ENCODE measurements around the gene ZNF326.

ZNF326 gene

DNA sequence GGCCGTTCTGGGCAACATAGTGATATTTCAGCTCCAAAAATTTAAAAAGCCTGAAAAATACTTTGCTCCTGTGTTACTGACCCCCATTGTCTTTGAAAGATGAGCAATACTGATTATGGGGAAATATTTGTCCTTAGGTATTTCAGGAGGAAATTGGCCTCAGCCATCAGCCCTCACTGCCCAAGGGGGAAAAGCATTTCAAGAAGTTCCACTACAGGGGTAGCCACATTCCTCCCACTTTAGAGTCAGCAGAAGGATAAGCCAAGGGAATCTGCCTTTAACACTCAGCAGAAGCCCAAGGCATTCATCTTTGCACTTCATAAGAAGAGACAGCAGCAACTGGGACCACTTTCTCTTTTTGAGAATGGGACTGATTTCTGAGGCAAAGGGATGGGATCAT is 40.5 kb upstream of the ZNF326 start:
- Mint-ChIP-seq H3K27me3 (ENCODE audit: low read depth, poor library complexity) (no peaks in the 10 kb centered on the region), H3K4me3 (no peak overlapping the region), H3K4me1 (peaks cover 55% of the 10 kb centered on the region), H3K36me3 (ENCODE audit: low read depth) (peaks cover 3% of the 10 kb centered on the region), H3K9me3 (peaks cover 9% of the 10 kb centered on the region), H3K27ac (peak overlapping the region; percentile 2)
- no peak for DNase-seq
- TF ChIP-seq, protein P1, sequence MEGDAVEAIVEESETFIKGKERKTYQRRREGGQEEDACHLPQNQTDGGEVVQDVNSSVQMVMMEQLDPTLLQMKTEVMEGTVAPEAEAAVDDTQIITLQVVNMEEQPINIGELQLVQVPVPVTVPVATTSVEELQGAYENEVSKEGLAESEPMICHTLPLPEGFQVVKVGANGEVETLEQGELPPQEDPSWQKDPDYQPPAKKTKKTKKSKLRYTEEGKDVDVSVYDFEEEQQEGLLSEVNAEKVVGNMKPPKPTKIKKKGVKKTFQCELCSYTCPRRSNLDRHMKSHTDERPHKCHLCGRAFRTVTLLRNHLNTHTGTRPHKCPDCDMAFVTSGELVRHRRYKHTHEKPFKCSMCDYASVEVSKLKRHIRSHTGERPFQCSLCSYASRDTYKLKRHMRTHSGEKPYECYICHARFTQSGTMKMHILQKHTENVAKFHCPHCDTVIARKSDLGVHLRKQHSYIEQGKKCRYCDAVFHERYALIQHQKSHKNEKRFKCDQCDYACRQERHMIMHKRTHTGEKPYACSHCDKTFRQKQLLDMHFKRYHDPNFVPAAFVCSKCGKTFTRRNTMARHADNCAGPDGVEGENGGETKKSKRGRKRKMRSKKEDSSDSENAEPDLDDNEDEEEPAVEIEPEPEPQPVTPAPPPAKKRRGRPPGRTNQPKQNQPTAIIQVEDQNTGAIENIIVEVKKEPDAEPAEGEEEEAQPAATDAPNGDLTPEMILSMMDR (IDR thresholded peaks at IDR 0.05): no peak

DNA sequence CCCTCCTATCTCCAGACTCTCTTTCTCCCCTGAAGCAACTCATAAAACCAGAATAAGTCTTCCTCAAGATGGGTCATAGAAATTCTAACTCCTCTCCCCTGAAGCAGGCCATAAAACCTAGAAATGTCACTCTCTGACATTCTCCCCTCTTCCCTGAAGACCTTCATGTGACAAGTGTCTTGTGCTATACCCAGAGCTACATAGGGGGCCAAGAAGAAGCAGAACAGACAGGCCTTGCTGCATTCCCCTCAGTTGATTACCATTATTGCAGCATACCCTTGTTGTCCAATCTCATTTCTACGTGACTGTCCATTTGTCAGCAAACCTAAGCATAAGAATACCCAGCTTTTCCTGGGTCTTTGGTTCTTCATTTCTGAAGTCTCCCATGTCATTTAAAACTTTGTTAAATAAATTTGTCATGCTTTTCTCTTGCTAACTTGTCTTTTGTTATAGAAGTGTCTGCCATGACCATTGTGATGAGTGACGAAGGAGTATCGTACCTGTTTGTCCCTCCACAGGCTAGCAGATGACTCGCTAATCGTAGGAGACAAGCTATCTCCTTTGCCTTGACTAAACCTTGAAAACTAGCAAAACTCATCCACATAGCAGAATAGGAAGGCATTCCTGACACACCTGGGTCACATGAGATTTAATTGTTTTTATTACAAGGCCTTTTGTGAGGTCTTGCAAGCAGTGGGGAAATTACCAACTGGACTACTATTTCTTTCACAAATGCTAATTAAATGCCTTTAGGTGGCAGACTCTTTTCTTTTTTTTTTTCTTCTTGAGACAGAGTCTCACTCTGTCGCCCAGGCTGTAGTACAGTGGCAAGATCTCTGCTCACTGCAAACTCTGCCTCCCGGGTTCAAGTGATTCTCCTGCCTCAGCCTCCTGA is 39.4 kb upstream of the ZNF326 start:
- Mint-ChIP-seq H3K27me3 (ENCODE audit: low read depth, poor library complexity) (no peaks in the 10 kb centered on the region), H3K9me3 (peaks cover 21% of the 10 kb centered on the region), H3K4me1 (peaks cover 45% of the 10 kb centered on the region), H3K27ac (peak overlapping the region; percentile 9), H3K4me3 (no peak overlapping the region), H3K36me3 (ENCODE audit: low read depth) (peaks cover 9% of the 10 kb centered on the region)
- no peak for DNase-seq
- TF ChIP-seq, protein P1 (IDR thresholded peaks at IDR 0.05): no peak

DNA sequence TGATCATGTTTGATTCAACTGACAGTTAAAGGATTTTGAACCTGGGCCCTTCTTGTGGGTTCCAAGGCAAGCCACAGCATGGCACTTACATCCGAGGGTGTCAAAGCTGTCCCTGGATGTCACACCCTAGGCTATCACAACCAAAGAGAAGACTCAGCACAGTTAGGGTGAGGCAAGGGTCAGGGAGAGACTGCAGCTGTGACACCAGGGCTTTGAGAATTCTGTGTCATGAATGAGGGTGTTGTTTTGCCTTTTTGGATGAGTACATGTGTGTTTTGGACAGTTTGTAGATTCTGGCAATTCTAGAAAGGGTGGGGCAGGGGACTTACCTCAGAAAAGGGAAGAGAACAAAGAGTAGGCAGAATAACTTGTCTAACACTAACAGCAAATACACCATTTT is 37.8 kb upstream of the ZNF326 start:
- no peaks in the 10 kb centered on the region for H3K27me3 Mint-ChIP-seq (ENCODE audit: low read depth, poor library complexity)

DNA sequence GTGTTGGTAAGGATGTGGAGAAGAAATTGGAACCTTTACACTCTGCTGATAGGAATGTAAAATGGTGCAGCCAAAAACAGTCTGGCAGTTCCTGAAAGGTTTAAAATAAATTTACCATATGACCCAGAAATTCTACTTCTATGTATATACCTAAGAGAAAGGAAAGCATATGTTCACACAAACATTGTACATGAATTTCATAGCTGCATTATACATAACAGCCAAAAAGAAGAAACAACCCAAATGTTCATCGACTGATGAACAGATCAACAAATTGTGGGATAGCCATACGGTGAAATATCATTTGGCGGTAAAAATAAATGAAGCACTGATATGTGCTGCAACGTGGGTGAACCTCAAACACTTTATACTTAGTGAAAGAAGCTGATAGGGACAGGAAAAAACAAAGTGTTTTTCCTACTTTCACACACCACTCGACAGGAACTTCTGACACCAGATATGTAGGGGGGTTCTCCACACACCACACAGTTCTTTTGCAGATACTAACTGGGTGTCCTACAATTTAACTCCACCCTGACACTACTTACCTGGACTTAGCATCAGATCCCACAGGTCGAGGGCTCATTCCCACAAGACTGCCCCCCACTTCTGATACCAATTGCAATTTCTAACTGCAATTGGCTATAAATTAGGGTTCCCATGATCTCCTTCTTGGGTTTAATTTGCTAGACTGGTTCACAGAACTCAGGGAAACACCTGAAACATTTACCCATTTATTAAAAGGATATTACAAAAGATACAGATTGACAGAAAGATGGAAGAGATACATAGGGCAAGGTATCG is 35.9 kb upstream of the ZNF326 start:
- peaks cover 30% of the 10 kb centered on the region for H3K9me3 Mint-ChIP-seq
- no peak overlapping the region for H3K4me3 Mint-ChIP-seq
- no peak overlapping the region for H3K27ac Mint-ChIP-seq
- TF ChIP-seq, protein P1 (IDR thresholded peaks at IDR 0.05): no peak
- H3K36me3 Mint-ChIP-seq (ENCODE audit: low read depth): peaks cover 9% of the 10 kb centered on the region
- H3K27me3 Mint-ChIP-seq (ENCODE audit: low read depth, poor library complexity): no peaks in the 10 kb centered on the region
- H3K4me1 Mint-ChIP-seq: peaks cover 29% of the 10 kb centered on the region
- DNase-seq: no peak

More for the DNA sequence above, 37.8 kb upstream of the ZNF326 start:
- Mint-ChIP-seq H3K27ac (no peak overlapping the region), H3K36me3 (ENCODE audit: low read depth) (peaks cover 9% of the 10 kb centered on the region), H3K9me3 (peaks cover 26% of the 10 kb centered on the region), H3K4me1 (peaks cover 37% of the 10 kb centered on the region), H3K4me3 (no peak overlapping the region)
- no peak for DNase-seq
- TF ChIP-seq, protein P1 (IDR thresholded peaks at IDR 0.05): no peak

DNA sequence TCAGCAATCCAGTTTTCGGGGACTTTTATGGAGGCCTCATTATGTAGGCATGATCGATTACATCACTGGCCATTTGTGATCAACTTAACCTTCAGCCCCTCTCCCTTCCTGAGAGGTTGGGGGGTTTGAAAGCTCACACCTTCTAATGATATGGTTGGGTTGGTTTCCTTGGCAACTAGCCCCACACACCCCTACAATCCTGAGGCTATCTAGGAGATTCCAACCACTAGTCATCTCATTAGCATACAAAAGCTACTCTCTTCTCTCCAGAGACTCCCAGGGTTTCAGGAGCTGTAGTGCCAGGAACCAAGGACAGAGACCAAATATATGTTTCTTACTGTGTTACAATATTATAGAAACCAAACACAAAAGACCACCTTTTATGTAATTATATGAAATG is 35.2 kb upstream of the ZNF326 start:
- no peaks in the 10 kb centered on the region for H3K27me3 Mint-ChIP-seq (ENCODE audit: low read depth, poor library complexity)
- peaks cover 30% of the 10 kb centered on the region for H3K9me3 Mint-ChIP-seq
- TF ChIP-seq, protein P1 (IDR thresholded peaks at IDR 0.05): no peak
- no peak for DNase-seq
- no peak overlapping the region for H3K27ac Mint-ChIP-seq
- H3K4me3 Mint-ChIP-seq: no peak overlapping the region
- H3K36me3 Mint-ChIP-seq (ENCODE audit: low read depth): peaks cover 9% of the 10 kb centered on the region
- peaks cover 29% of the 10 kb centered on the region for H3K4me1 Mint-ChIP-seq

Measured in nephron progenitor cell (in vitro differentiated cells).